ENCODE measurements around the gene FOXK2. TPM values are rescaled to one million over a fixed set of nuclear protein-coding genes. Genes with fewer than 3 reads are reported as not detected.

FOXK2 gene
- total RNA-seq, 1 experiment from 2014 or later: 72.0 TPM

DNA sequence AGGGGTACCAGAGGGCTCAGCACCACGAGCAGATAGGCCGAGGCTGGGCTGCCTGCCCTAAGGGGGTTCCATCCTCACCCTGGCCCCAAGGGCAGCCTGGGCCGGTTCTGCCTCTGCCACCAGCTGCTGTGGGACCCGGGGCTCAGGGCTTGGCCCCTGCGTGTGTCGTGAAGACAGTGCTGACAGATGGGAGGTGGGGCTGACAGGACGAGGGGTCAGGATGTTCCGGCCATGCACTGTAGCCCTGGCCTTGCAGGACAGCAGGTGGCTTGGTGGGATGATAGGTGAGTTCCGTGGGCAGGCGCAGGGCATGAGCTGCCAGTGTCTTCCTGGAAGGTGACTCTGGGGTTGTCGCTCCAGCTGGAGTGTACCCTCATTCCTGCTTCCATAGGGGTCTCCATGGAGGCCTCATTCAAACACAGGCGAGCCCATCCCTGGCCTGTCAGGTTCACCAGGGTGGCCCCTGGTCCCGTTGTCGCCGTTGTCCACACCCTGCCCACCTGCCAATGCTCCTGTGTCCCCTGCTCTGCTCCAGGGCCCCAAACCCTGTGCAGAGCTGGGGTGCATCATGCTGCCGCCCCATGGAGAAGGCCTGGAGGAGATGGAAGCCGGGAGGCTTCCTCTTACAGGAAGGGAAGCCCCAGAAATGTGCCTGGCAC lies 71.5 kb downstream of the FOXK2 start:
- Histone ChIP-seq H3K14ac (ENCODE audit: insufficient read depth, low read length) (no peak overlapping the region), H3K4ac (ENCODE audit: low read depth, low read length) (no peak overlapping the region), H3K23ac (ENCODE audit: insufficient read length, low read depth, low read length) (no peak overlapping the region), H2BK12ac (ENCODE audit: insufficient read length, low read depth, low read length) (no peak overlapping the region), H3K4me1 (ENCODE audit: insufficient read depth, low read length) (no peaks in the 10 kb centered on the region), H3K4me2 (ENCODE audit: insufficient read depth, insufficient read length, low read length) (no peak overlapping the region), H2AK5ac (ENCODE audit: insufficient read length, low read length) (no peak overlapping the region), H2BK15ac (ENCODE audit: low read depth, low read length) (no peak overlapping the region), H3T11ph (ENCODE audit: low read length) (no peak overlapping the region), H3K56ac (ENCODE audit: insufficient read length, low read depth, low read length) (no peak overlapping the region), H4K20me1 (ENCODE audit: control insufficient read depth, insufficient read depth, insufficient read length) (peaks cover 2% of the 10 kb centered on the region), H2BK120ac (ENCODE audit: low read depth, low read length, poor library complexity, severe bottlenecking) (no peak overlapping the region), H3K9ac (ENCODE audit: extremely low read depth, insufficient read length, low read length) (no peak overlapping the region), H2BK20ac (ENCODE audit: low read depth, low read length, poor library complexity, severe bottlenecking) (no peak overlapping the region), H4K91ac (ENCODE audit: insufficient read length, low read depth, low read length) (no peak overlapping the region), H3K27ac (ENCODE audit: insufficient read length, low read depth, low read length) (no peak overlapping the region), H2AFZ (ENCODE audit: low read length) (no peak overlapping the region), H3K23me2 (ENCODE audit: insufficient read length, low read depth, low read length, poor library complexity, severe bottlenecking) (no peaks in the 10 kb centered on the region), H3K79me1 (ENCODE audit: insufficient read depth, low read depth, low read length, poor library complexity, severe bottlenecking) (peaks cover 2% of the 10 kb centered on the region), H2BK5ac (ENCODE audit: insufficient read length, low read length) (no peak overlapping the region), H3K18ac (ENCODE audit: insufficient read length, low read depth, low read length) (no peak overlapping the region), H3K27me3 (ENCODE audit: insufficient read depth, low read length) (no peaks in the 10 kb centered on the region), H3K9me3 (ENCODE audit: control insufficient read depth, low read depth, low read length) (no peaks in the 10 kb centered on the region), H4K8ac (replicated peaks; ENCODE audit: insufficient read length, low read depth, low read length) (no peak overlapping the region), H3K79me2 (ENCODE audit: insufficient read depth, low read length) (no peaks in the 10 kb centered on the region), H4K5ac (ENCODE audit: insufficient read length, low read depth, low read length) (no peak overlapping the region)
- no peak for TF ChIP-seq CTCF (conservative IDR thresholded peaks at IDR 0.05)
- Mint-ChIP-seq H3K36me3 (ENCODE audit: insufficient read depth in 1 of 3, low read depth in 3 of 3) (peaks cover 27 to 61% (median 59%) of the 10 kb centered on the region in 3 experiments; a peak in 6 of 7 replicates), H3K9me3 (no peaks in the 10 kb centered on the region), H3K27ac (no peak overlapping the region; a peak in 1 of 7 replicates), H3K4me1 (peaks cover 4 to 10% of the 10 kb centered on the region in 2 experiments; a peak in 3 of 4 replicates), H3K4me3 (no peak overlapping the region), H3K27me3 (ENCODE audit: low read depth) (no peaks in the 10 kb centered on the region; the same call in 1 of the 2 replicates)
- no peak for DNase-seq
- WGBS (ENCODE audit: extremely low coverage, insufficient read length, low lambda C conversion rate): no CpG with 5 or more reads among the region's 17 CpGs

All from H9 (cell line).